AG09309 (cell line): ENCODE data around the gene PGF.

Source experiments
- DNase-seq: peaks from one replicate; pipeline ENCODE4 v3.0.0-alpha.2; 2010; ENCODE audit warnings: low read depth
- H3K4me3 ChIP-seq: 2 replicates; pipeline ENCODE4 v1.5.1; 2011; ENCODE audit warnings: mild to moderate bottlenecking, low read depth, low read length, moderate library complexity; ENCODE audit not compliant: control insufficient read depth
- CTCF ChIP-seq: IDR thresholded peaks from 2 replicates; pipeline ENCODE4 v1.5.1; 2011; ENCODE audit warnings: mild to moderate bottlenecking, low read depth, low read length, inconsistent platforms; ENCODE audit not compliant: insufficient read depth, control insufficient read depth; ENCODE audit errors: missing control alignments

PGF gene

DNA sequence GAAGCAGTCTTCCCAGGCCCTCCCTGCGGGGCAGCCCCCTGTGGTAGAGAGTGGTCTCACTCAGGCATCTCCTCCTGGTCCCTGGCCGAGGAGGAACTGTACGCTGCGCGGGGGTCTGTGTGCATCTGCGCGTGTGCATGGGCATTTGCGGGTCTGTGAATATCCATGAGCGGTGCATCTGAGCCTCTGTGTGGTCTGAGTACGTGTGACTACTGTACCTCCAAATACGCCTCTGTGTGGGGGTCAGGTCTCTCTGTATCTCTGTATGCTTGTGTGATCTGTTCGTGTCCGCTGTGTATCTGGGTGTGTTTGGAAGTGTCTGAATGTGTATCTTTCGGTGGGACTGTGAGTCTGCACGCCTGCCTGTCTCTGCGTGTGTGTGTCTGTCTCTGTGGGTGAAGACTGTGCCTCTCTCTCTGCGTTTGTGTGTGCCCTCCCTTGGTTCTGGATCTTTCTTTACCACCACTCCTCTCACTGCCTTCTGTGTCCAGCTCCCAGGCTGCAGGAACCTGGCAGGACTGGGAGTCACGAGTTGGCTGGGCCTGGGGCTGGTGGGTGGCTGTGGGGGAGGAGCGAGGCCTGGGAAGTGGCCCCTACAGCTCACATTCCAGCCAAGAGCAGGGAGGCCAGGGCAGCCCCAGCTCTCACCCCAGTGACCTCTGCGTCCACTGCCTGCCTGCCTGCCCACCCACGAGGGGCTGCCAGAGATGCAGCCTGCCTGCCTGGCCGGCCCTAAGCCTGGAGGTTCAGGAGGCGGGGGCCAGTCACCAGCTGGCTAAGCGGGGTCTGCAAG, 1.1 kb upstream of the PGF start:
- no peak for DNase-seq
- H3K4me3 ChIP-seq = no peak overlapping the region
- no peak for TF ChIP-seq CTCF

DNA sequence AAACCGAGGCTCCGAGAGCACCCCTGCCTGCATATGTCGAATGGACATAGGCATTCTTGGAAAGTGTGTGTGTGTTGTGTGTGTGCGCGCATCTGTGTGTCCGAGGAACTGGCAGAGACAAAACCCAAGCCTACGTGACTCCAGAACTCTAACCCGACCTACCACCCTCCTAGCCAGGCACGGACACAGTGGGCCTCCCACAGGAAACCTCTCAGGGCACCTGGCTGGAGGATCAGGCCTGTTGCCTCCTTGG, 556 bp upstream of the PGF start:
- TF ChIP-seq CTCF = no peak
- no peak for DNase-seq
- H3K4me3 ChIP-seq = no peak overlapping the region

GRCh38 chr14:74954947-74955228, 509 bp downstream of the PGF start:
- DNase-seq = no peak
- peak overlapping the region; percentile 36 for H3K4me3 ChIP-seq

DNA sequence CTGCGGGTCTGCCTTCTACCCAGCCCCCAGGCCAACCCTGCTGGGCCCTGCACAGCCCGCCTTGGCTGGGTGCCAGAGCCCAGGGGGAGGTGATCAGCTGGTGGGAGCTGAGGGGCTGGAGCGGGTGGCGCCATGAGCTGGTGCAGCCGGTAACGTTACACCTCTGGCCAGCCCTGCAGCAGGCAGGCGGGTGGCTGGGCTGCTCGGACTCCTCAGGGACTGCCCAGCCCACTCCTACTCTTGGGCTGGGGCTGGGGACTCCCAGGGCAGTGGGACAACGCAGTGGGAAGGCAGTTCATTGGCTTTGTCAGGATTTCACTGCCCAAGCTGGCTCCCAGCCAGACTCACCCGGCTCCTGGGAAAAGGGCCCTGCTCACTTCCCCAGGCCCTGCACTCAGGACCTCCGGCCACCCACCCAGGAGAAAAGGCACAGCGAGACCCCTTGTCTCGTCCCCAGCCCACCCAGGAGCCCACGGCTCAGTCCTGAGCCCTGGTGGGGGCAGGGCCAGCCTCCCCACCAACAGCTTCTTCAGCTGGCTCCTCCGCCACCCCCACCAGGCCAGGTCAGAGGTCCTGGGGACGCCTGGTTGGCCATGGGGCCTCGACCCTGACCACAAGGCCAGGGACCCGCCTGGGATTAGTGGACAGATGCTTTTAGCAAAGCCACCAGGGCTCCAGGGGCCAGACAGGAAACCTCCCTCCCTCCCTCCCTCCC, 1.0 kb downstream of the PGF start:
- DNase-seq = no peak
- no peak overlapping the region for H3K4me3 ChIP-seq

More at GRCh38 chr14:74954947-74955228, 509 bp downstream of the PGF start:
- TF ChIP-seq CTCF = no peak

GRCh38 chr14:74953686-74954085, 1.7 kb downstream of the PGF start:
- no peak overlapping the region for H3K4me3 ChIP-seq
- no peak for TF ChIP-seq CTCF
- DNase-seq = no peak

More for the DNA sequence above, 1.0 kb downstream of the PGF start:
- no peak for TF ChIP-seq CTCF

DNA sequence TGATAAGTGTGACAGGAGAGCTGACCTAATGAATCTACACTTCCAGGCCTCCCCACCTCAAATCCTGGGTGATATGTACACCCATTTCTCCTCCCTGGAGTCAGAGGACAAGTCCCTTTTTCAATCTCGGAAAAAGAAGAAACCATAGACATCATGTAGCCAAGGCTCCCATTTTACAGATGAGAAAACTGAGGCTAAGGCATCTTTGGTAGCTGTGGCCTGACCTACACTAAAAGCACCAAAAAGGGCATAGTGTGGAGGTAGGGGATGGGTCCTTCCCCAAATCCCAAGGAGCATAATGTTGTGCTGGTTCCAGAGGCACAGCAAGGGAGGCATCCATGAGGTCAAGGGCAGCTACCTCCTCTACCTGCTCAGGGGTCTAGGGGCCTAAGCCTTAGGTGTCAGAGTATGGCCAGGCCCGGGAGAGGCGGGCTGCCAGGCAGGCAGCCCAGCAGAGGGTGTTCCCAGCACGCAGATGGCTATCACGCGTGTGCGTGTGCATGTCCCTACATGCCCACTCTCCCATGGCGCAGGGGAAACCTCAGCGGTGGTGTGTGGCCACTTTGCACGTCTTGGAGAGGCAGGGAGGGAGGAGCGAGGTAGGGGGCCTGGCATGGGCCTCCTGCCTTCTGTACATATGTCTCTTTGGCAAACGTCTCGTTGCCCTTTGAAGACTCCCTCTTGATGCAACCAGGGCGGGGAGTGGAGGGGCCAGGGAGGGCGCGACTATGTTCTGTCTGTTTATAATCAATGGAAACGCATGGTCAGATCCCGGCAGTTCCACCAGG, 2.5 kb downstream of the PGF start:
- H3K4me3 ChIP-seq = no peak overlapping the region
- DNase-seq = no peak
- TF ChIP-seq CTCF = no peak
